Neuron (in vitro differentiated cells): ENCODE data around the gene PLCD1.

Experiments used
- H2AFZ ChIP-seq: one replicate; pipeline ENCODE4 v1.6.1; 2013; ENCODE audit warnings: low read depth, mild to moderate bottlenecking, inconsistent platforms, low read length, moderate library complexity
- H3K27me3 ChIP-seq: one replicate; pipeline ENCODE4 v1.6.1; 2013; ENCODE audit warnings: low read length; ENCODE audit not compliant: insufficient read depth
- H3K36me3 ChIP-seq: one replicate; pipeline ENCODE4 v1.6.1; 2013; ENCODE audit warnings: low read length; ENCODE audit not compliant: insufficient read depth
- H3K4me1 ChIP-seq: one replicate; pipeline ENCODE4 v1.6.1; 2013; ENCODE audit warnings: low read length; ENCODE audit not compliant: insufficient read depth
- H3K4me3 ChIP-seq: 2 replicates; pipeline ENCODE4 v1.5.1; 2013; ENCODE audit warnings: mild to moderate bottlenecking, low read length, moderate library complexity
- H3K9me3 ChIP-seq: one replicate; pipeline ENCODE4 v1.6.1; 2013; ENCODE audit warnings: low read length

PLCD1 gene

GRCh38 chr3:37963016-37963415 is 66.4 kb downstream of the PLCD1 start:
- H2AFZ ChIP-seq: no peak overlapping the region
- H3K36me3 ChIP-seq: peaks cover 13% of the 10 kb centered on the region
- H3K9me3 ChIP-seq: no peaks in the 10 kb centered on the region
- H3K27me3 ChIP-seq: no peaks in the 10 kb centered on the region
- H3K4me1 ChIP-seq: no peaks in the 10 kb centered on the region
- H3K4me3 ChIP-seq: no peak overlapping the region

GRCh38 chr3:37961622-37962431 is 67.6 kb downstream of the PLCD1 start:
- Histone ChIP-seq H2AFZ (no peak overlapping the region), H3K36me3 (peaks cover 12% of the 10 kb centered on the region), H3K4me3 (no peak overlapping the region), H3K27me3 (no peaks in the 10 kb centered on the region), H3K9me3 (no peaks in the 10 kb centered on the region), H3K4me1 (no peaks in the 10 kb centered on the region)

- H3K4me1 ChIP-seq: peaks cover 7% of the 10 kb centered on the region
- H3K9me3 ChIP-seq: no peaks in the 10 kb centered on the region
- no peak overlapping the region for H2AFZ ChIP-seq
- no peaks in the 10 kb centered on the region for H3K27me3 ChIP-seq
- no peak overlapping the region for H3K4me3 ChIP-seq
- H3K36me3 ChIP-seq: peaks cover 12% of the 10 kb centered on the region
Observed at GRCh38 chr3:37957539-37957936, 71.9 kb downstream of the PLCD1 start.
